ENCODE measurements around the gene PRDM16. TPM values are rescaled to one million over a fixed set of nuclear protein-coding genes. Genes with fewer than 3 reads are reported as not detected.

Gene PRDM16
- total RNA-seq, 1 experiment from 2014 or later = 0.04 TPM

DNA sequence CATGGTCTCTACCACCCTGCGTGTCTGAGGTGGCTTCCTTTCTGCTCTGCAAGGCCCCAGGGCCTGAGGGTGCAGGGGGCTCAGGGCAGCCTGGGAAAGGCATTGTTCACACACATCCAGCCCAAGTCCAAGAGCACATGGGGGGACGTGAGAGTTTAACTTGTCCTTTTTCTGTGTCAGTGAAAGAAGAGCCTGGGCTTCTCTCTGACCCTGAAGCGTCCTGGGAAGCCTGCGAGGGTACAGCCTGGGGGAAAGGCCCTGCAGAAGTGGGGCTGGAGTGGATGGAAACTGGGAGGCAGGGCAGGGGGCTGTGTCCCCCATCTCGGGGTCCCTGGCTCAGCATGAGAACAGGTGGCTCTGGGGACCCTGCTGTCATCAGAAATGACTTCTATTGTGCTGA is 181.6 kb downstream of the PRDM16 start:
- BruUV-seq (replicated peaks) = no TSS peak
- H3K9ac ChIP-seq (ENCODE audit: low read length) = no peak overlapping the region
- ChIA-PET POLR2A (ENCODE audit: unreplicated experiment) (no interaction called here), CTCF (no interaction called here)
- no peaks in the 10 kb centered on the region for H3K36me3 ChIP-seq (ENCODE audit: low read depth, low read length)
- H3K79me2 ChIP-seq (ENCODE audit: low read length) = no peaks in the 10 kb centered on the region
- H2AFZ ChIP-seq (ENCODE audit: low read length) = no peak overlapping the region
- H3K9me3 ChIP-seq (ENCODE audit: low read length) = no peaks in the 10 kb centered on the region
- TF ChIP-seq CTCF (conservative IDR thresholded peaks at IDR 0.05; ENCODE audit: low read depth, low read length) (no peak), EZH2 (IDR thresholded peaks at IDR 0.05; ENCODE audit: low read length, unreplicated experiment) (no peak), EZH2phosphoT487 (IDR thresholded peaks at IDR 0.05; ENCODE audit: borderline replicate concordance, low read length) (no peak)
- ATAC-seq (no peak), DNase-seq (no peak)
- intact Hi-C loops (cut with micrococcal nuclease) = no loop called here
- H3K9me2 ChIP-seq (replicated peaks; ENCODE audit: low read length) = no peaks in the 10 kb centered on the region
- H3K4me1 ChIP-seq (ENCODE audit: insufficient read depth, low read length) = no peaks in the 10 kb centered on the region
- peaks cover 78% of the 10 kb centered on the region for H3K27me3 ChIP-seq (ENCODE audit: low read length)
- no peaks in the 10 kb centered on the region for H3F3A ChIP-seq (ENCODE audit: low read length, unreplicated experiment)
- no peaks in the 10 kb centered on the region for H4K20me1 ChIP-seq (ENCODE audit: low read length)
- H3K4me3 ChIP-seq (ENCODE audit: low read length) = no peak overlapping the region
- no peak overlapping the region for H3K27ac ChIP-seq (ENCODE audit: low read length)
- no peak overlapping the region for H3K4me2 ChIP-seq (ENCODE audit: low read length)

- POLR2A ChIA-PET (ENCODE audit: unreplicated experiment) = no interaction called here
- no peak for TF ChIP-seq EZH2phosphoT487 (IDR thresholded peaks at IDR 0.05; ENCODE audit: borderline replicate concordance, low read length)
- no peak for TF ChIP-seq EZH2 (IDR thresholded peaks at IDR 0.05; ENCODE audit: low read length, unreplicated experiment)
- TF ChIP-seq CTCF (conservative IDR thresholded peaks at IDR 0.05; ENCODE audit: low read depth, low read length) = no peak
- ATAC-seq = no peak
- CTCF ChIA-PET = no interaction called here
- H4K20me1 ChIP-seq (ENCODE audit: low read length) = no peaks in the 10 kb centered on the region
- no peak overlapping the region for H2AFZ ChIP-seq (ENCODE audit: low read length)
- no peaks in the 10 kb centered on the region for H3K9me3 ChIP-seq (ENCODE audit: low read length)
- no peak overlapping the region for H3K4me3 ChIP-seq (ENCODE audit: low read length)
- no peaks in the 10 kb centered on the region for H3K9me2 ChIP-seq (replicated peaks; ENCODE audit: low read length)
- no peaks in the 10 kb centered on the region for H3K79me2 ChIP-seq (ENCODE audit: low read length)
- intact Hi-C loops (cut with micrococcal nuclease) = no loop called here
- no peak overlapping the region for H3K27ac ChIP-seq (ENCODE audit: low read length)
- H3K27me3 ChIP-seq (ENCODE audit: low read length) = peaks cover 78% of the 10 kb centered on the region
- H3K36me3 ChIP-seq (ENCODE audit: low read depth, low read length) = no peaks in the 10 kb centered on the region
- DNase-seq = no peak
- no peaks in the 10 kb centered on the region for H3F3A ChIP-seq (ENCODE audit: low read length, unreplicated experiment)
- no peaks in the 10 kb centered on the region for H3K4me1 ChIP-seq (ENCODE audit: insufficient read depth, low read length)
- H3K9ac ChIP-seq (ENCODE audit: low read length) = no peak overlapping the region
- H3K4me2 ChIP-seq (ENCODE audit: low read length) = no peak overlapping the region
- no TSS peak for BruUV-seq (replicated peaks)
Measured at GRCh38 chr1:3251099-3251806, 182.2 kb downstream of the PRDM16 start.

GRCh38 chr1:3251807-3252428 is 182.9 kb downstream of the PRDM16 start:
- DNase-seq = no peak
- intact Hi-C loops (cut with micrococcal nuclease) = no loop called here
- no TSS peak for BruUV-seq (replicated peaks)
- Histone ChIP-seq H3K9ac (ENCODE audit: low read length) (no peak overlapping the region), H3K36me3 (ENCODE audit: low read depth, low read length) (no peaks in the 10 kb centered on the region), H3K4me1 (ENCODE audit: insufficient read depth, low read length) (no peaks in the 10 kb centered on the region), H3K4me2 (ENCODE audit: low read length) (no peak overlapping the region), H3K27me3 (ENCODE audit: low read length) (peaks cover 75% of the 10 kb centered on the region), H3K79me2 (ENCODE audit: low read length) (no peaks in the 10 kb centered on the region), H2AFZ (ENCODE audit: low read length) (no peak overlapping the region), H4K20me1 (ENCODE audit: low read length) (no peaks in the 10 kb centered on the region), H3K27ac (ENCODE audit: low read length) (no peak overlapping the region), H3K9me3 (ENCODE audit: low read length) (no peaks in the 10 kb centered on the region), H3K4me3 (ENCODE audit: low read length) (no peak overlapping the region), H3K9me2 (replicated peaks; ENCODE audit: low read length) (no peaks in the 10 kb centered on the region), H3F3A (ENCODE audit: low read length, unreplicated experiment) (no peaks in the 10 kb centered on the region)
- ChIA-PET POLR2A (ENCODE audit: unreplicated experiment) (no interaction called here), CTCF (no interaction called here)
- TF ChIP-seq CTCF (conservative IDR thresholded peaks at IDR 0.05; ENCODE audit: low read depth, low read length) (no peak), EZH2phosphoT487 (IDR thresholded peaks at IDR 0.05; ENCODE audit: borderline replicate concordance, low read length) (no peak), EZH2 (IDR thresholded peaks at IDR 0.05; ENCODE audit: low read length, unreplicated experiment) (no peak)
- ATAC-seq = no peak
